ENCODE measurements around the gene WDPCP. TPM values are rescaled to one million over a fixed set of nuclear protein-coding genes. Genes with fewer than 3 reads are reported as not detected.
A peak's percentile ranks its signal among the peaks of the same experiment; 100 is the strongest.
"Not testable (repeated sequence)": the region's sequence is repeated elsewhere in the genome, so short reads cannot be mapped to it uniquely, and the experiment has no call there.

The WDPCP gene
- total RNA-seq, 4 donors from 2014 or later = 6.5 to 41.3 (median 7.4) TPM

GRCh38 chr2:63192169-63192888, 395.9 kb downstream of the WDPCP start:
- Histone ChIP-seq H3K9me3 (peaks cover 0 to 7% (median 0%) of the 10 kb centered on the region in 4 donors), H3K27ac (no peak overlapping the region), H3K4me3 (no peak overlapping the region), H3K36me3 (no peaks in the 10 kb centered on the region), H3K4me1 (no peaks in the 10 kb centered on the region), H3K27me3 (no peaks in the 10 kb centered on the region)
- no peak for DNase-seq
- TF ChIP-seq POLR2A (IDR thresholded peaks at IDR 0.05) = no peak
- TF ChIP-seq CTCF (IDR thresholded peaks at IDR 0.05) = no peak

- TF ChIP-seq POLR2A (IDR thresholded peaks at IDR 0.05) = no peak
- TF ChIP-seq CTCF (IDR thresholded peaks at IDR 0.05) = peak in 3 of 6 experiments; percentile 25 to 40 (median 37)
- Histone ChIP-seq H3K9me3 (peaks cover 0 to 7% (median 0%) of the 10 kb centered on the region in 4 donors), H3K4me3 (no peak overlapping the region), H3K27ac (no peak overlapping the region), H3K4me1 (no peaks in the 10 kb centered on the region), H3K36me3 (no peaks in the 10 kb centered on the region), H3K27me3 (no peaks in the 10 kb centered on the region)
- no peak for DNase-seq
Measured at GRCh38 chr2:63189026-63189425, 399.3 kb downstream of the WDPCP start.

GRCh38 chr2:63186331-63186730, 401.9 kb downstream of the WDPCP start:
- no peaks in the 10 kb centered on the region for H3K27me3 ChIP-seq
- H3K27ac ChIP-seq = no peak overlapping the region
- peaks cover 0 to 7% (median 0%) of the 10 kb centered on the region in 4 donors for H3K9me3 ChIP-seq
- H3K4me1 ChIP-seq = no peaks in the 10 kb centered on the region
- DNase-seq = no peak
- no peaks in the 10 kb centered on the region for H3K36me3 ChIP-seq
- H3K4me3 ChIP-seq = no peak overlapping the region
- TF ChIP-seq CTCF (IDR thresholded peaks at IDR 0.05) (no peak), POLR2A (IDR thresholded peaks at IDR 0.05) (no peak)

DNA sequence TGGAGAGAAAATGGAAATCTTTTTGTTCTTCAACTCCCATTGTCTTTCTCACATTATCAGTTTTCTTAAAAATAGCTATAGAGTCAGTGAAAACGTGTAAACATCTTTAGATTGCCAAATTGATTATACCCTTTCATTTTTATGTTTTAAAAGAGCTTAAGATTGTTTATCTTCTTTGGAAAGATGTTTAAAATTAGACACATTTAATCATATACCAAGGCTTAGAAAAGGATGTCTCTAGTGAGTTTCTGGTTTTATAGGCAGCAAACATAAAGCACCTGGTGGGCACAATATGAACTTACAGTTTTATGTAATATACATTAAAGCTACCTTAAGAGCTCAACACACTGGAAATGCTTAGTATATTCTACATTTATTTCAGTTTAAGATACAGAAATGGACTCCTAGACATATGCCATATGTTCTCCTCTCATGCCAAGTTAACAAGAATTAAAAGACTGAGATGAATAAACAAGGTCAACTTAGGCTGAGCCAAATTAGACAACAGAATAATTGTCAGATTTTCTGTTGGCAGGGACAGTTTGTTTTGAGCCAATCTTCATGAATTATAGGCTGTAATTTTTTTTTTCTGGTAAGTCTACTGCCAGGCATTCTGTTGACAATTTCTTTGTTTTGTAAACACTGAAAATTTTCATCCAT, 425.0 kb downstream of the WDPCP start:
- Histone ChIP-seq H3K27ac (no peak overlapping the region), H3K9me3 (no peaks in the 10 kb centered on the region), H3K36me3 (no peaks in the 10 kb centered on the region), H3K27me3 (no peaks in the 10 kb centered on the region), H3K4me3 (no peak overlapping the region), H3K4me1 (no peaks in the 10 kb centered on the region)
- no peak for TF ChIP-seq CTCF (IDR thresholded peaks at IDR 0.05)
- TF ChIP-seq POLR2A (IDR thresholded peaks at IDR 0.05) = no peak
- no peak for DNase-seq

DNA sequence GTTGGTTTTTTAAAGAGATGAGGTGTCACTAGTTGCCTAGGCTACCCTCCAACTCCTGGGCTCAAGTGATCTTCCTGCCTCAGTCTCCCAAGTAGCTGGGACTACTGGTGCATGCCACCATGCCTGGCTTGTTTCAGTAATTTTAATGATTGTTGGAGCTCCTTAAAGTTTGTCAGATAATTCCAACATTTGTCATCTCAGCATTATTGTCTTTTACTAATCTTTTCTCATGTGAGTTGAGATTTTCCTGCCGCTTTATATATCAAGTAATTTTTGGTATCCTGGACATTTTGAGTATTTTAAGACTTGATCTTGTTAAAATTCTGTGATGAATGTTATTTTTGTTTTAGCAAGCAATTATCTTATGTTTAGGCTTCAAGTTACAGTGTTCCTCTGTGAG, 429.0 kb downstream of the WDPCP start:
- no peak for DNase-seq
- H3K27ac ChIP-seq = no peak overlapping the region
- TF ChIP-seq CTCF (IDR thresholded peaks at IDR 0.05) = no peak
- TF ChIP-seq POLR2A (IDR thresholded peaks at IDR 0.05) = no peak
- no peaks in the 10 kb centered on the region for H3K4me1 ChIP-seq
- no peaks in the 10 kb centered on the region for H3K9me3 ChIP-seq
- H3K27me3 ChIP-seq = no peaks in the 10 kb centered on the region
- H3K4me3 ChIP-seq = no peak overlapping the region
- H3K36me3 ChIP-seq = no peaks in the 10 kb centered on the region

DNA sequence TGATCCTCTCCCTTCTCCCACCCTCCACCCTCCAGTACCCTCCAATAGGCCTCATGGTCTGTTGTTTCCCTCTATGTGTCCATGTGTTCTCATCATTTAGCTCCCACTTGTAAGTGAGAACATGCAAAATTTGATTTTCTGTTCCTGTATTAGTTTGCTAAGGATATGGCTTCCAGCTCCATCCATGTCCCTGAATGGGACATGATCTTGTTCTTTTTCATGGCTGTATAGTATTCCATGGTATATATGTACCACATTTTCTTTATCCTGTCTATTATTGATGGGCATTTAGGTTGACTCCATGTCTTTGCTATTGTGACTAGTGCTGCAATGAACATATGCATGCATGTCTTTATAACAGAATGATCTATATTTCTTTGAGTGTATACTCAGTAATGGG, 451.6 kb downstream of the WDPCP start:
- H3K4me1 ChIP-seq, H3K27me3 ChIP-seq, H3K36me3 ChIP-seq, H3K27ac ChIP-seq, H3K9me3 ChIP-seq, DNase-seq, H3K4me3 ChIP-seq: not testable (repeated sequence)
